NCI-H2227 treated with DMSO at 0.1 percent for 48 hours (cell line): Measurements from ENCODE around the gene STAB1.
"Not testable (repeated sequence)": the region's sequence is repeated elsewhere in the genome, so short reads cannot be mapped to it uniquely, and the experiment has no call there.

Experiments used
- DNase-seq: peaks from one replicate; lab custom pipeline; 2025; lab: John Stamatoyannopoulos, UW

The STAB1 gene

DNA sequence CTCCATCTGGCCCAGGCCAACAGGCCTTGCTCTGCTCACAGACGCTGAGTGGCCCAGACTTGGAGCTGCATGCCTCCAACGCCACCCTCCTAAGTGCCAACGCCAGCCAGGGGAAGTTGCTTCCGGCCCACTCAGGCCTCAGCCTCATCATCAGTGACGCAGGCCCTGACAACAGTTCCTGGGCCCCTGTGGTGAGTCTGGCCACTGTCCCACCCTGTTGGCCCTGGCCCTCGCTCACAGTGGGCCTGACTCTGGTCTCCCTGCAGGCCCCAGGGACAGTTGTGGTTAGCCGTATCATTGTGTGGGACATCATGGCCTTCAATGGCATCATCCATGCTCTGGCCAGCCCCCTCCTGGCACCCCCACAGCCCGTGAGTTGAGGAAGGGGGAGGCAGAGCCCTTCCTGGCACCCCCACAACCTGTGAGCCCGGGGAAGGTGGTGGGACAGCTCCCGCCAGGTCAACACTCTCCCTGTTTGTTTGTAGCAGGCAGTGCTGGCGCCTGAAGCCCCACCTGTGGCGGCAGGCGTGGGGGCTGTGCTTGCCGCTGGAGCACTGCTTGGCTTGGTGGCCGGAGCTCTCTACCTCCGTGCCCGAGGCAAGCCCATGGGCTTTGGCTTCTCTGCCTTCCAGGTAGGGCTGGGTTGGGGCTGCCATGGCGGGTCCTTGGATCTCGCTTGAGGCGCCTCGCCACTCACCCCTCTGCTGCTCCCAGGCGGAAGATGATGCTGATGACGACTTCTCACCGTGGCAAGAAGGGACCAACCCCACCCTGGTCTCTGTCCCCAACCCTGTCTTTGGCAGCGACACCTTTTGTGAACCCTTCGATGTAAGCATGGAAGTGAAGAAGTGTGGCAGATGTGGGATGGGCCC, 28.5 kb downstream of the STAB1 start:
- no peak for DNase-seq

DNA sequence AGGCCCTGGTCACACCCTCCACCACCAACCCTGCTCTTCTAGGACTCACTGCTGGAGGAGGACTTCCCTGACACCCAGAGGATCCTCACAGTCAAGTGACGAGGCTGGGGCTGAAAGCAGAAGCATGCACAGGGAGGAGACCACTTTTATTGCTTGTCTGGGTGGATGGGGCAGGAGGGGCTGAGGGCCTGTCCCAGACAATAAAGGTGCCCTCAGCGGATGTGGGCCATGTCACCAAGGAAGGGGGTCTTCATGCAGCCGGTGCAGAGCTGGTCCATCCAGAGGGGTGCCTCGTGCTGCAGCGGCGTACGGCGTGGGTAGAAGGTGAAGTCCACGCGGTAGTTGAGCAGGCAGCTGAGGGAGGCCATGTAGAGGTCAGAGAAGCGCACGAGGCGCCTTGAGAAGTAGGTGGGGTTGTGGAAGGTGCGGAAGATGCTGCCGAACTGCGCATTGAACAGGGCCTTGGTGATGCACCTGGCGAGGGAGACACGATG, 29.2 kb downstream of the STAB1 start:
- no peak for DNase-seq

DNA sequence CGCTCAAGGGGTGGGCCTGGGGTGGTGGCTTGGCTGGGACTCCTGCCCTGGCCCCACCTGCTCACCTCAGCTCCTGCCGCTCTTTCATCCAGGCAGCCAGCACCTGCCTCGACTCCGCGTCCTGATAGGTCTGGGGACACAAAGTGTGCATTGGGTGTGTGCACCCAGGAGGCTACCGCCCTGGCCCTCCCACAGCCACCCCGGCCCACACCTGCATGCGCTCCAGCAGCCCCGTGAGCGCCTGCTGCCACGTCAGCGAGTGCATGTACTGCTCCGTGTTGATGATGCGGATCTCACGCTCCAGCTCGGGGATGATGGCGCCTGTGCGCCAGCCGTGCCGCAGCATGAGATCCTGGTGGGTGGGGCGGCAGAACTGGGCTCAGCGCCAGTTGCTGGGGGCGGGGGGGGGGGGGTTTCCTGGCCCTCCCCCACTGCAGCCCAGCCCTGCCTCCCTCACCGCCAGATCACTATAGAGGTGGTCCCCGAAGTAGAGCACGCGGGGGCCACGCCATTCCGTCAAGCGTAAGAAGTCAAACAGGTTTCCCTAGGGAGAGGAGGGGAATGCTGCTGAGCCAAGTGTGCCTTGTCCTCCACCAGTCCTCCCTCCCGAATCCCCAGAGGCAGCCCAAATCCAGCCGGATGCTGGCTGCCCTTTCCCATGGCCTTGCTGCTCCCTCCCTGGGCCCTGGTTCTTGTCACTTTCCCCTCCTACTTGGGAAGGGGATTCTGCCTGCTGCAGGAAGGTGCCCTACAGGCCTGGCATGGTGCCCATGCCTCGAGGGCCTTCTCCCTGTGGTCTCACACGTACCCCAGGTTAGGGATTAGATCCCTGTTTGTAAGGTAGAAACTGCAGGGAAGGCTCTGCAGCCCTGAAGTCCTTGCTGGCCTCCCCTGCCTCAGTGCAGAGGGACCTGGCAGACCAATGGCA, 29.9 kb downstream of the STAB1 start:
- no peak for DNase-seq

DNA sequence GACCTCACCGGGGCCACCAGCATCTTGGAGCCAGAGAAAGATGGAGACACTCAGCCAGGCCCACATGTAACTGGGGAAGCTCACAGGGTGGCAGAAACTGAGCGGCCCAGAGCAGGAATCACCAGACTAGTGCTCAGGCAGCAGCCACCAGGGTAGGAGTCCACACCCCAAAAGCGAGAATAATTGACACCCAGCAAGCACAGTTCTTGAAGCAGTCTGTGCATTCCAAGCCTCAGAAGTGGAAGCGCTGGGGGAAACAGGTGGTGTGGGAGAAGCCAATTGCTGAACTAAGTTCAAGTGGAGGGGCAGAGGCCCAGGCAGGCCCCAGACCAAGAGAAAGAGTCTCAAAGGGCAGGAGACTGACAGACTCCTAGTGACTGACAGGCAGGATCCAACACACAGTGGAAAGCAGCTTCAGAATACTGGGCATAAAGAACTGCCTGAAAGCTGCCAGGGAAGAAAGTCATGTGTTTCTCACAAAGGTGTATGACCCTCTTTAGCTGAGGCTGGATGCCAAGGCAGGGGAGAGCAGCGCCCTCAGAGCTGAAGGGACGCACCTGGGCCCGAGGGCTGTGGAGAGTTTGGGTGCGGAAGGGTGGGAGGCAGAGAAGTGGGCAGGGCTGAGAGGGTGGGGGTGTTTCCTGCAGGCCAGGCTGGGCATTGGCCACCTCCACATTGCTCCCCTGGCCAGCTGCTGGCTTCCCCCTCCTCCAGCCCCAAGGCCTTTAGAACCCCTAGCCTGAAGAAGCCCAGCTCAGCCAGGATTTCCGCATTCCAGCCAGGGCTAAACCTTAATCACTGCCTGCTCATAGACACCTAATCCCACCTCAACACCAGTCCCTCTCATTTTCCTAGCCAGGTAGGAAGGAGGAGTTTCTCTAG, 30.8 kb downstream of the STAB1 start:
- DNase-seq: no peak

DNA sequence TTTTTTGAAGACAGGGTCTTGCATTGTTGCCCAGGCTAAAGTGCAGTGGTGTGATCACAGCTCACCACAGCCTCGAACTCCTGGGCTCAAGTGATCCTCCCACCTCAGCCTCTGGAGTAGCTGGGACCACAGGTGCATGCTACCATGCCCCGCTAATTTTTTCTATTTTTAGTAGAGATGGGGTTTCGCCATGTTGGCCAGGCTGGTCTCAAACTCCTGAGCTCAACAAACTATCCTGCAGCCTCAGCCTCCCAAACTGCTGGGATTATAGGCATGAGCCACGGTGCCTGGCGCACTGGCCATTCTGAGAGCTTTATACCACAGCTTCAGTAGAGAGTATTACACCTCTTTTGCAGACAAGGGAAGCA, 31.5 kb downstream of the STAB1 start:
- DNase-seq: not testable (repeated sequence)

DNA sequence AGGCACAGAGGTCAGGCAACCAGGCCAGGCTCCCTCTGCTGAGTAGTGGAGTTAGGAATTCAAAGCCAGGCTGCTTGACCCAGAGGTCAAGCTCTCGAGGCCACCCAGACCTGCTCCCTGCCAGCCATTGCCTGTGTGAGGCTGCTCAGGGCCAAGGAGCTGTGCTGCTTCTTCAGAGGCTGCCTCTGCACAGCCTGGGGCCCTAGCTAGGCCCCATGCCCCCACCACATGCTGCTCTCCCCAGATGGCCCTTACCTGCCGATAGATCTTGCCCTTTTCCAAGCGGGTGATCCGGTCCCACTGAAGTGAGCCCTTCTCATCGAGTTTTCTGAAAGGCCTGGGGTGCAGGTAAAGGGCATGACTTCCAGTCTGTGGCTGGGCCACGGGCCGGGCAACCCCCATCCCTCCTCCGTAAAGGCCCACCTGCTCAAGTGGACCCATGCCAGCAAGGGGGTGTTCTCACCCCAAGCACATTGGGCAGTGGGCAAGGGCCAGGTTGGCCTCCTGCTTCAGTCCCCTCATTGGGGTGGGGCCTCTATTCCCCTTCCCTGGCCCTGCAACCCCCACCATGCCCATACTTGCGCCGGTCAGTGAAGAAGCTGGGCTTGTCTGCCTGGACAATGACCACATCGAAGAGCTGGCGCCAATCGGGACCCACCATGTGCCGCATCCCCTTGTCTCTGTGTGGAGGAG, 32.0 kb downstream of the STAB1 start:
- DNase-seq: no peak

DNA sequence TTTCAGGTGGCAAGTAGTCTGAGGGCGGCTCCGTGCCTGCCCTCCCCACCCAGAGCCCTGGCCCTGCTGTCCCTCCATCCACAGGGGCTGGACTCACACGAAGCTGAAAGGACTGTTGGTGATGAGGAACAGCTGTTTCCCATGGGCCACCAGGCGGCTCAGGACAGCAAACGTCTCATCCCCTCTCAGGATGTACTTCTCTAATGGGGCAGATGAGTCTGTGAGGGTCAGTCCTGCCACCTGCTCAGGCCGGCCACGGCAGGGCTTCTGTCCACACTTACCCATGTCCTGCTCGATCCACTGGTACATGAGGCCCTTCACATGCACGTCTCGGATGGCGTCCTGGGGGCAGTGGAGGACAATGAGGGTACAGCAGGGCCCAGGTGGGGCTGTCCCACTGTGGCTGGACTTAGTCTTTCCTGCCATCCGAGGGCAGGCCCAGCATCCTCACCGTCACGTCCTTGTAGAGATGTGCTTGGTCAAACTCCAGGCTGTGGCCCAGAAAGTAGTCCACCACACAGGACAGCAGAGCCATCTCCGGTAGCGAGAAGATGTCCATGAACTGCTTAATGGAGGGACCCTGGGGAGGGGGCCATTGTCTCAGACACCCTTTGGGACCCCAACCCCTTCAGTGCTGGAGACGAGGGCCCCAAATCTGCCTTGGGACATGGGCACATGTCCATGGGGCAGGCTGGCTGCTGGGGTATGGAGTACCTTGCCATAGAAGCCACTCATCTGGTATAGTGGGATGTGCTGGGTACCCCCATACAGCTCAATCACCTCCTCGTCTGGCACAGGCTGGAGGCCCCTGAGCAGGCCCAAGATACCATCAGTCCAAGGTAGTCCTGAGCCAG, 32.8 kb downstream of the STAB1 start:
- no peak for DNase-seq

DNA sequence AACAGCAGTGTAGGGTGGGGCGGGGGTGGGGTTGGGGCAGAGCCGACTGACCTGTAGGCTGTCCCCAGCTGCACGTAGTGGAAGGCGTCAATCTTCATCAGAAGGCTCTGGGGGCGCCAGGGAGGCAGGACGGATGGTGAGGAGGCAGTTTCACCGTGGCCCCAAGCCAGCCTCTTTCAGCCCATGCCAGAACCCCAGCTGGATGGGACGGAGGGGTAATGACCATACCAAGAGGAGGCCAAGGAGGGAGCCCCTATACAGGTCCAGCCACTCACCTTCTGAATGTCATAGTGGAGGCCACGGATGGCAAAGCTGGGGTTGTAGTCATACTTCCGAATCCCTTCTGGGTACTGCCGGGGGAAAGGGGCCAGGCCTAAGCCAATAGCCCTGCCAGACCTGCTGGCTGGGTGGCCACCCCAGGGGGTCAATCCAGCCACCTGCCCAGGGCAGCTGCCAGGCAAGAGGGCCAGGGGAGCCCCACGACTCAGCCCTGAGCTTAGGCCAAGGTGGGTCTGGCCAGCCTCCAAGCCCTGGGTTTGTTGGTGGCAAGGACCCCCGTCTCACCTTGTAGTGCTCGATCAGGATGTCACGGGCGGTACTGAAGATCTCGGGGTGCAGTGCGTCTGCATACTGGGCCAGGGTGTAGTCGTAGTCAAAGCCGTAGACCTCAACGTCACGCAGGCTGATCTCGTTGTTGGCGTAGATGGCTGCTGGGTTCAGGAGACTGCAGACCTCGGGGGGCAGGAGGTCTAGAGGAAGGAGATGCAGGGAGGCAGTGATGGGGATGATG, 33.6 kb downstream of the STAB1 start:
- no peak for DNase-seq

DNA sequence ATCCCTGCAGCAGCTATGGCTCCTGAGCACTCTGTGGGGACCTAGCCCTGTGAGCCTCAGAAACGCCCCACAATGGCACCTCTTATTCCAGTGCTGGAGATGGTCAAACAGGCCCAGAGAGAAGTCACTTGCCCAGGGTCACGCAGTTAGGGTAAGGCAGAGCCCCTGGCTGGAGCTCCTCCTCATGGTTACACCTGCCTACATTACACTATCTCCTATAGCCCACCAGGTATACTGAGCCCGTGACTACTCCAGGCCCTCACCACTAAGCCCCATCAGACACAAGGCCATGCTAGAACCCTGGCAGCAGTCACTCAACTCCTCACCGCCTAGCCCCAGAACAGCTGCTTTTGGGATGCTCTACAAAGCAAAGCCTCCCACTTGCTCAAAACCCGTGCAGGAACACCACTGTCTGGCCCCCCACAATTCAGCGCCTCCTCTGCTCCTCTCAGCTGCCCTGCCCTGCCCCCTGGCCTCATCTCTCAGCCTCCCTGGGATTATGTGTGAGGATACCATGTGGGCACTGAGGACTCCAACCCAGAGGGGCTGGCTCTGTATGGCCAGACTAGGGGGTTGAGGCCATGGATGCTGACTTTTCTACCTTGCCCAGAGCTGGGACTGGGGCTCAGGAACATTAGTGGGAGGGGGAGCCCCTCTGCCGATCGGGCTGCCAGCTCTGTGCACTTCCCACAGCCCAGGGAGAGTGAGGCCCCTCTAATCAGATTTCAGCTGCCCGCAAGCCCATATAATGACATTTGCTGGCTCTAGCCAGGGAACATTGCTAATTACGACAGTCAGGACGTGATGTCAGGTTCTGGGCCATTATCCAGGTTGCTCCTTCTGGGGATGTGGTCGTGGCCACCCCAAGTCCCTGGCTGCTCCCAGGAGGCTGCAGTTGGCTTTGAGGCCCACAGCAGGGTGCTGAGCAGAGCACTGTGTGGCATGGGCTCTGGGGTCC, 34.5 kb downstream of the STAB1 start:
- DNase-seq: no peak

DNA sequence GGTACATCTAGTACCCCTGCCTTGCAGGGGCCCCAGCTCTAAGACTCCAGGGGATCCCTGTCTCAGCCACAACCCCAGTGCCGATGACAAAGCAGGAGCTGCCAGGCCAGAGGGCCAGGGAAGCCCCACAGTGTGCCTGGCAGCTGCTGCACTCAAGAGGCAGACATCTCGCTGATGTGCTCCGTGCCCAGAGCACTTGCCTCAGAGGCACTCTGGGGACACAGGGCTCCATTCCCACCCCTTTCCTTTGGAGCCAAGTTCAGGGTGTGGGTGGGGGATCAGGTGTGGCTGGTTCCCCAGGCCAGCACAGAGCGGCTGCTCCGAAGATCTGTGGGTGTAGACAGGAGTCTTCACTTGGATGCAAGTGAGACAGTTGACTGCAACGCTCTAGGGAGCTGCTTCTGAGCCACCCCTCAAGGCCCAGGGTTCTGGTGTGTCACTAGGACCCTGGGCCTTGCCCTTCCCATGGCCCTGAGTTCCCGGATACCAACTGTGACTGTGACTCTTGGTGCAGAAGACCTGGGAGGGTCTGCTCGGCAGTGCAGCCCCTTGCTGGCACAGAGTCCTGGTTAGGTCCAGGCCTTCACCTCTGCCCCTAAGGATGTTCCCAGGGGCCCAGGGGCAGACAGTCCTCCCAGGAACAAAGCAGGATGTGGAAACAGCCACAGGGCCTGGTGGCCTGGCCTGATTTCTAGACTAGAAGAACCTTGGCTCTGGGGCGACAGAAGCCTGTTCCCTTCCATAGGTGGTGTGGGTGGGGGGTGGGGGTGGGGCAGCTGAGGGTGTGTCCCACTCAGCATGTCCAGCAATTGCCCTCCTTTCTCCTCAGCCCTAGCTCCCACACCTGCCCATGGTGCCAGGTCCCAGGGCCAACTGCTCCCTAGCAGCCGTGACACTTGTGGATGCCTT, 36.0 kb downstream of the STAB1 start:
- no peak for DNase-seq

DNA sequence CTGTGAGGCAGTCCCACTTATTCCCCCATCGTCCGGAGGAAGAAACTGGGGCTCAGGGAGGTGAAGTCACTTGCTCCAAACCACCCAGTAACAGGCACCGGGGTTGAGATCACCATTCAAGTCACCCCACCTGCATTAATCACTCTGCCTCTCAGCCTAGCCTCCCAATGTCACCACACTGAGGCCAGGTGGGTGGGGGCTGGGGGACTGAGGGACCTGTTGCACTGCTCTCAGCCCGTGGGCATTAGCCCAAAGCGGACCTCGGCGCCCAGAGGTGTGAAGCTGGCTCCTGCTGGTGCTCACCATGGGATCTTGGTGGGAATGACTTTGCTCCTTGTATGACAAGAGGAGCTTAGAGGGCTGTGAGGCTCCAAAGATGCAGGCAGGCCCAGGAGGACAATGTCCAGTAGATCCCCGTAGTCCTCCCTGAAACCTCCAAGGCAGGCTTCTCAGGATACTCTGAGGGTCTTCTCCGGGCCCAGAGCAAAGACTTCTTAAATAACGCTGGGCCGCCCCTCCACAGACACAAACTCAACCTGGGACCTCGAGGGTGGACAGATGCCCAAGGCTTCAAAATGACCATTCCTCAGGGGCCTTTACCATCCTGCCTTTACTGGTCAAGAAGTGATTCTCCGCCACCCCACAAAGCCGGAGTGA, 36.9 kb downstream of the STAB1 start:
- no peak for DNase-seq

DNA sequence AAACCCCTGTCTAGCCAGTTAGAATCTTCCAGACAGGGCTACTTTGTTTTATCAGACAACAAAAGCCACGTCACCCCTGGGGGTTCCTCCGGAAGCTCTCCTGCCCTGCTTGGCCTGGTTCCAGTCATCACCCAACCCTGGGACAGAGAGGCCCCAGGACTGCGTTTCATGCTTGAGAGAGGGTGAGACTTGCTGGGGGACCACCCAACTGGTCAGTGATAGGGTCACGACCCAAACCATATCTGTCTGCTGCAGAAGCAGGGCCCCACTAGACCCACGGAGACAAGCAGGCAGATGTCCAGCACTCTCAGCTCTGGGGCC, 37.3 kb downstream of the STAB1 start:
- no peak for DNase-seq

DNA sequence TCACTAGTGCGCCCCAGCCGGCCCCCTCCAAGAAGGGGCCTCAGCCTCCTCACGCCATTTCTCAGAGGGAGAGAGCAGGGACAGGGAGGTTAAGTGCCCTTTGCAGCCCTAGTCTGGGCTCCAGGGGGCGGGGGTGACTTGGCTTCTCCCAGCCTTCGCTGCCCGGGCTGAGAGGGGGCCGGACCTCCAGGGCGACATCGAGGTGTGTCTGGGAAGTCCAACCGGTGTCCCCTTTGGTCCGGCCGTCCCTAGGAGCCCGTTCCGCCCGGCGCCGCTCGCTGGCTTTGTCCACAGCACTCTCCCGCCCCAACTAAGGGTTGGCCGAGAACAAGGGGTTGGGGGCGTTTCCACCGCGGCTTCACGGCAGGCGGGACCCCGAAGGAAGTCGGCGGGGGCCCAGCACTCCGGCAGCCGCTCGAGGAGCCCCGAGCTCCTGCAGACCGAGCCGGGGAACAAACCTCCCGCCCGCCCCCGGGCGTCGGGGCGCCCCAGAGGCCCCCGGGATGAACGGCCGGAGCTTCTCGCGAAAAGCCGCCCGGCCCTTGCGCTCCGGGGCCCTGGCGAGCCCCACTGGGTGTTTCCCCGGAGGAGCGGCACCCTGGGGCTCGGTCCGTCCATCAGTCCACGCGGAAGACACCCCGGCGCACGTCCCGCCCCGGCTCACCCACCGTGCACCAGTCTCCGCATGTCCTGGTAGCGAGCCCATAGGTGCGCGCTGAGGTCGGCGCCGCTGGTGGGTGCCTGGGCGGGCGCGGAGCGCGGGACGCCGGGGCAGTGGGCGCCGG, 37.9 kb downstream of the STAB1 start:
- DNase-seq: no peak

DNA sequence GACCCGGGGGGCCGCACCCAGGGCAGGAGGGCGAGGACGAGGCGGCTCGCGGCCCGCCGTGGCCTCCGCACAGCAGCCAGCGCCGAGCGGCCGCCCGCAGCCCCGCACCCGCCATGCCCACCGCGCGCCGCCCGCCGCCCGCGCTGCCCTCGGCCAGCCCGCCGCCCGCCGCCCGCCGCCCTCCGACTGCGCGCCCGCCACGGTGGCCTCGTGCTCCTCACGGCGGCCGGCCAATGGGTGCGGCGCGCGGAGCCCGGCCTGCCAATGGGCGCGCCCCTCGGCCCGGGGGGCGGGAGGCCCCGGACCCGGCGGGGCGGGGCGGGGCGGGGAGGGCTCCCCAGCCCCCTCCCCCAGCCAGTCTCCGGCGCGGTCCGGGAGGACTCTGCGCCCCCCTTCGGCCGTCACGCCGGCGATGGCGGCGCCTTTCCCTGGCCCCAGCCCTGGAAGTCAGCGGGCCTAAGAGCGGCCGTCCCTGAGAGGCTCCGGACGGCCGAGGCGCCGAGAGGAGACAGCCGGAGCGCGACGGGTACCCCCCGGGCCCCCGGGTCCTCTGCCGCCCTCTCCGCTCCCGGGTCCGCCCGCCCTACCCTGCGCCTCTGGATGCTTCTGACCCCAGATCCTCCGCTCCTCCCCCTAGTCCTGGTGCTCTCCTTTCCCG, 38.6 kb downstream of the STAB1 start, which contains the start of gene NT5DC2:
Gene NT5DC2, minus strand, starts transcription at position 235 of the 658 bp plus-strand sequence. Its CDS starts 120 bp downstream, at position 115.
- DNase-seq: peak; percentile 31
